NCI-H187 treated with DMSO at 0.1 percent for 48 hours (cell line): Measurements from ENCODE around the gene SNX20.

Source experiments
- DNase-seq: peaks from one replicate; lab custom pipeline; 2025; lab: John Stamatoyannopoulos, UW

The SNX20 gene

GRCh38 chr16:50657241-50657640 is 23.9 kb downstream of the SNX20 start:
- DNase-seq, result no peak

- no peak for DNase-seq
Observed at GRCh38 chr16:50655558-50656055, 25.5 kb downstream of the SNX20 start.

- no peak for DNase-seq
Observed at GRCh38 chr16:50653633-50654519, 27.2 kb downstream of the SNX20 start.

- DNase-seq, result no peak
Observed at GRCh38 chr16:50652836-50653425, 28.2 kb downstream of the SNX20 start.

- DNase-seq, result no peak
Observed at GRCh38 chr16:50651835-50652438, 29.2 kb downstream of the SNX20 start.

GRCh38 chr16:50646345-50646744 is 34.8 kb downstream of the SNX20 start:
- no peak for DNase-seq

GRCh38 chr16:50645563-50646220 is 35.4 kb downstream of the SNX20 start:
- no peak for DNase-seq

GRCh38 chr16:50644729-50645128 is 36.4 kb downstream of the SNX20 start:
- no peak for DNase-seq

GRCh38 chr16:50644245-50644644 is 36.9 kb downstream of the SNX20 start:
- DNase-seq, result no peak

- DNase-seq, result no peak
Observed at GRCh38 chr16:50643192-50643591, 37.9 kb downstream of the SNX20 start.

- no peak for DNase-seq
Observed at GRCh38 chr16:50642349-50642748, 38.8 kb downstream of the SNX20 start.

- no peak for DNase-seq
Observed at GRCh38 chr16:50641818-50642187, 39.3 kb downstream of the SNX20 start.

GRCh38 chr16:50640919-50641817 is 39.9 kb downstream of the SNX20 start:
- no peak for DNase-seq

GRCh38 chr16:50640391-50640790 is 40.7 kb downstream of the SNX20 start:
- no peak for DNase-seq

- no peak for DNase-seq
Observed at GRCh38 chr16:50638816-50639670, 42.1 kb downstream of the SNX20 start.

- no peak for DNase-seq
Observed at GRCh38 chr16:50637716-50638602, 43.2 kb downstream of the SNX20 start.

- DNase-seq, result no peak
Observed at GRCh38 chr16:50636753-50637374, 44.2 kb downstream of the SNX20 start.

GRCh38 chr16:50635505-50636392 is 45.4 kb downstream of the SNX20 start:
- DNase-seq, result no peak
